ENCODE data around the gene MED13. TPM values are rescaled to one million over a fixed set of nuclear protein-coding genes. Genes with fewer than 3 reads are reported as not detected.

Gene MED13
- total and polyA plus RNA-seq, 9 of the 15 experiments (the other 6 are each of a cell fraction or from before 2014, with no cell fraction given): 5.4 to 48.4 (median 28.2) TPM

DNA sequence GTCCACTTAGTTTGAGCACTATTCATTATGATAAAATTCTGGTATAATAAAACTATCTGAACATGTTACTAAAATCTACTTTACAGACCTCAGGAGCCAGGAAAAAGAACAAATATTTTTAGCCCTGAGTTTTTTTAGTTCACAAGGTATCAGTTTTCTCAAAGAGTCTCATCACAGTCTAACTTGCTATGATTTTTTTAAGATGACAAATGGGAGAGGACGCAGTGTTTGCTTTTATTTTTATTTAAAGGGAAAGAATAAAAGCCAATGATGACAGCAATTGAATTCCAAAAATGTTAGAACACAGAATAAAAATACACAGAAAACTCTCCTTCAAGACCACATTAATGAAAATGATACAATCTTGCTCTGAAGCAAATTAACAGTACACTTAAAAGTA lies 7.4 kb downstream of the MED13 start:
- H3K9ac ChIP-seq (ENCODE audit: insufficient read depth in 1 of 2, low read depth in 2 of 2, low read length in 2 of 2): no peak overlapping the region
- no peak for ATAC-seq
- H3K4me2 ChIP-seq (ENCODE audit: insufficient read depth, low read length): no peak overlapping the region
- ChIA-PET POLR2A (no interaction called here), CTCF (ENCODE audit: low intra/inter-chr PET ratio) (no interaction called here)
- peaks cover 80% of the 10 kb centered on the region for H3K36me3 ChIP-seq (ENCODE audit: control insufficient read depth, insufficient read depth, low read length)
- peaks cover 100% of the 10 kb centered on the region for H3K79me2 ChIP-seq (ENCODE audit: control insufficient read depth, insufficient read depth, low read length)
- no peak overlapping the region for H2AFZ ChIP-seq (ENCODE audit: low read depth, low read length)
- BruUV-seq (replicated peaks): no TSS peak
- peaks cover 5% of the 10 kb centered on the region; the same call in 1 of the 2 replicates for H4K20me1 ChIP-seq (replicated peaks; ENCODE audit: control insufficient read depth, insufficient read depth, low read length)
- no peak overlapping the region for H3K4me3 ChIP-seq
- no peak overlapping the region for H3K27ac ChIP-seq (ENCODE audit: extremely low read depth, low read depth, low read length)
- H3K9me1 ChIP-seq (ENCODE audit: control insufficient read depth, insufficient read depth, low read length): no peaks in the 10 kb centered on the region
- H3K9me3 ChIP-seq (replicated peaks; ENCODE audit: control insufficient read depth, insufficient read depth, low read depth, low read length): no peaks in the 10 kb centered on the region
- FAIRE-seq: no peak
- H3K27me3 ChIP-seq (ENCODE audit: control insufficient read depth in 2 of 2, insufficient read depth in 2 of 2, low read length in 2 of 2): no peaks in the 10 kb centered on the region
- no peak for DNase-seq (ENCODE audit: extremely low read depth in 1 of 4, low spot score in 3 of 4)
- intact Hi-C loops (cut with micrococcal nuclease): no loop called here
- WGBS (ENCODE audit: insufficient coverage, low coverage, missing lambda C conversion rate): 92% methylated on average over 1 of the region's 1 CpG
- TF ChIP-seq ILF3 (IDR thresholded peaks at IDR 0.05; ENCODE audit: borderline replicate concordance): no peak
- TF ChIP-seq, protein P1, sequence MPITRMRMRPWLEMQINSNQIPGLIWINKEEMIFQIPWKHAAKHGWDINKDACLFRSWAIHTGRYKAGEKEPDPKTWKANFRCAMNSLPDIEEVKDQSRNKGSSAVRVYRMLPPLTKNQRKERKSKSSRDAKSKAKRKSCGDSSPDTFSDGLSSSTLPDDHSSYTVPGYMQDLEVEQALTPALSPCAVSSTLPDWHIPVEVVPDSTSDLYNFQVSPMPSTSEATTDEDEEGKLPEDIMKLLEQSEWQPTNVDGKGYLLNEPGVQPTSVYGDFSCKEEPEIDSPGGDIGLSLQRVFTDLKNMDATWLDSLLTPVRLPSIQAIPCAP (CRISPR knock-in tag; IDR thresholded peaks at IDR 0.05; ENCODE audit: borderline replicate concordance): no peak
- no peaks in the 10 kb centered on the region; a peak in 1 of 5 replicates for H3K4me1 ChIP-seq (replicated peaks in 1 of 2; ENCODE audit: control insufficient read depth in 2 of 2, insufficient read depth in 2 of 2, low read length in 2 of 2)
- in situ Hi-C loops (cut with MboI): no loop called here

DNA sequence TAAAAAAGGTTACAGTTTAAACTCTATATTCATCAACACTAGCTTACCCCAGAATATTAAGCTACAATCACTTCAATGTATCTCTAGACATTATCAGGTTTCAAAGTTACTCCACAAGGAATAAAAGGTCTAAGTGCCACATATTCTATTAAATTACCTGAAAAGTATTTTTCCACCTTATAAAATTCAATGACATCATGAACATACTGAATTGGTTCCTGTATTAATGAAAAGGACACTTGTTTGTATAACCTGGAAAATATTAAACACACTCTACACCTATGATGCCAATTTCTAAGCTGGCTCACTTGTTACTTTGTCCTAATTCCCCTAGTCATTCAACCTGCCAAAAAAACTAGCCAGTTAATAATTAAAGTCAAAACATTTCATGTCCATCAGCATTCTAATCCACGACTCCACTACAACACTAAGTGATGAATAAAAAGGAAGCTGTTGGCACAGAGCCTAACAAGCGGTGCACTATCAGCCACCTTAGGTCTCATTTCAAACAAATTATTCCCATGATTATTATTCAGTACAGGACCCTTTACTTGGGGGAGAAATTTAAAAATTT lies 12.2 kb downstream of the MED13 start:
- ChIA-PET CTCF (ENCODE audit: low intra/inter-chr PET ratio) (no interaction called here), POLR2A (interaction anchor here (0.6 to 2.3 kb wide), 3 partner anchors 10 to 619 kb away, joined by 3 to 16 read pairs (median 3); no protein-coding TSS in a partner anchor)
- intact Hi-C loops (cut with micrococcal nuclease) (no loop called here), in situ Hi-C loops (cut with MboI) (no loop called here)
- Histone ChIP-seq H3K27ac (ENCODE audit: extremely low read depth, low read depth, low read length) (no peak overlapping the region), H3K4me1 (replicated peaks in 1 of 2; ENCODE audit: control insufficient read depth in 2 of 2, insufficient read depth in 2 of 2, low read length in 2 of 2) (no peaks in the 10 kb centered on the region), H4K20me1 (replicated peaks; ENCODE audit: control insufficient read depth, insufficient read depth, low read length) (no peaks in the 10 kb centered on the region), H3K36me3 (ENCODE audit: control insufficient read depth, insufficient read depth, low read length) (peaks cover 84% of the 10 kb centered on the region), H3K9ac (ENCODE audit: insufficient read depth in 1 of 2, low read depth in 2 of 2, low read length in 2 of 2) (no peak overlapping the region), H3K9me1 (ENCODE audit: control insufficient read depth, insufficient read depth, low read length) (no peaks in the 10 kb centered on the region), H3K4me3 (no peak overlapping the region), H3K9me3 (replicated peaks; ENCODE audit: control insufficient read depth, insufficient read depth, low read depth, low read length) (no peaks in the 10 kb centered on the region), H3K4me2 (ENCODE audit: insufficient read depth, low read length) (no peak overlapping the region), H3K79me2 (ENCODE audit: control insufficient read depth, insufficient read depth, low read length) (peaks cover 83% of the 10 kb centered on the region), H3K27me3 (ENCODE audit: control insufficient read depth in 2 of 2, insufficient read depth in 2 of 2, low read length in 2 of 2) (no peaks in the 10 kb centered on the region), H2AFZ (ENCODE audit: low read depth, low read length) (no peak overlapping the region)
- FAIRE-seq: no peak
- ATAC-seq: no peak
- no peak for DNase-seq (ENCODE audit: extremely low read depth in 1 of 4, low spot score in 3 of 4)
- WGBS (ENCODE audit: insufficient coverage, low coverage, missing lambda C conversion rate): 88% methylated on average over 2 of the region's 2 CpGs
- BruUV-seq (replicated peaks): no TSS peak
- TF ChIP-seq CHD1 (IDR thresholded peaks at IDR 0.05; ENCODE audit: low read length) (no peak), SIX5 (IDR thresholded peaks at IDR 0.05; ENCODE audit: borderline replicate concordance in 1 of 2, insufficient read depth in 1 of 2, low read depth in 1 of 2, low read length in 2 of 2) (no peak), GABPA (tag; conservative IDR thresholded peaks at IDR 0.05; ENCODE audit: low read depth) (no peak), MIER1 (IDR thresholded peaks at IDR 0.05; ENCODE audit: low read depth) (no peak), CBX5 (IDR thresholded peaks at IDR 0.05; ENCODE audit: borderline replicate concordance, low read depth) (no peak), CHCHD3 (CRISPR knock-in tag; IDR thresholded peaks at IDR 0.05) (no peak), ZNF780A (CRISPR knock-in tag; IDR thresholded peaks at IDR 0.05) (no peak), DNMT1 (IDR thresholded peaks at IDR 0.05) (no peak), TRIM28 (IDR thresholded peaks at IDR 0.05) (no peak)
- TF ChIP-seq, protein P2, sequence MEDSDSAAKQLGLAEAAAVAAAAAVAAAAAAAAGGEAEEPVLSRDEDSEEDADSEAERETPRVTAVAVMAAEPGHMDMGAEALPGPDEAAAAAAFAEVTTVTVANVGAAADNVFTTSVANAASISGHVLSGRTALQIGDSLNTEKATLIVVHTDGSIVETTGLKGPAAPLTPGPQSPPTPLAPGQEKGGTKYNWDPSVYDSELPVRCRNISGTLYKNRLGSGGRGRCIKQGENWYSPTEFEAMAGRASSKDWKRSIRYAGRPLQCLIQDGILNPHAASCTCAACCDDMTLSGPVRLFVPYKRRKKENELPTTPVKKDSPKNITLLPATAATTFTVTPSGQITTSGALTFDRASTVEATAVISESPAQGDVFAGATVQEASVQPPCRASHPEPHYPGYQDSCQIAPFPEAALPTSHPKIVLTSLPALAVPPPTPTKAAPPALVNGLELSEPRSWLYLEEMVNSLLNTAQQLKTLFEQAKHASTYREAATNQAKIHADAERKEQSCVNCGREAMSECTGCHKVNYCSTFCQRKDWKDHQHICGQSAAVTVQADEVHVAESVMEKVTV (CRISPR knock-in tag; IDR thresholded peaks at IDR 0.05): no peak
